Kidney (tissue), 14 donors: ENCODE measurements around the gene TTLL5. TPM values are rescaled to one million over a fixed set of nuclear protein-coding genes. Genes with fewer than 3 reads are reported as not detected.

Source experiments
- DNase-seq, 5 donors: peaks; one replicate each; pipeline ENCODE4 v3.0.0-alpha.2; 2013 to 2020
- FAIRE-seq: peaks from 2 replicates; lab custom pipeline; 2012; peaks lifted over from hg19 to GRCh38; lab: Jason Lieb, UNC
- H3K27ac ChIP-seq, 2 donors: one replicate each; pipeline ENCODE4 v1.7.0; 2013; ENCODE audit warnings: low read depth in 2 of 2, low read length in 2 of 2, inconsistent platforms in 1 of 2
- H3K27me3 ChIP-seq: one replicate; pipeline ENCODE4 v1.7.1; 2013; ENCODE audit warnings: low read length, inconsistent platforms; ENCODE audit not compliant: control insufficient read depth, insufficient read depth
- H3K36me3 ChIP-seq, 3 donors: one replicate each; pipeline versions ENCODE4 v1.7.0 to v1.7.1; 2013; ENCODE audit warnings: low read length in 3 of 3, control low read depth in 1 of 3, inconsistent platforms in 1 of 3; ENCODE audit not compliant: insufficient read depth in 3 of 3, control insufficient read depth in 2 of 3
- H3K4me1 ChIP-seq, 3 donors: one replicate each; pipeline versions ENCODE4 v1.7.0 to v1.7.1; 2013; ENCODE audit warnings: low read length in 3 of 3, inconsistent platforms in 1 of 3, low read depth in 1 of 3; ENCODE audit not compliant: control insufficient read depth in 2 of 3, insufficient read depth in 2 of 3
- H3K4me3 ChIP-seq, 3 donors: one replicate each; pipeline versions ENCODE4 v1.7.0 to v1.8.1; 2013; ENCODE audit warnings: low read length in 3 of 3, control low read depth in 1 of 3, inconsistent platforms in 1 of 3
- H3K9ac ChIP-seq, 3 donors: one replicate each; pipeline versions ENCODE4 v1.7.0 to v1.7.1; 2013; ENCODE audit warnings: low read length in 3 of 3, control low read depth in 1 of 3, inconsistent platforms in 1 of 3
- H3K9me3 ChIP-seq, 3 donors: one replicate each; pipeline versions ENCODE4 v1.7.0 to v1.7.1; 2013; ENCODE audit warnings: low read length in 3 of 3, control low read depth in 1 of 3, inconsistent platforms in 1 of 3; ENCODE audit not compliant: control insufficient read depth in 2 of 3, insufficient read depth in 1 of 3
- CTCF ChIP-seq: IDR thresholded peaks from 3 replicates; pipeline ENCODE4 v1.5.1; 2012; ENCODE audit warnings: mild to moderate bottlenecking, moderate library complexity, borderline replicate concordance; ENCODE audit not compliant: insufficient read depth; ENCODE audit errors: extremely low read depth
- intact Hi-C: fragments of 100-400 bp; cut with DNase I; formaldehyde crosslinking; loops from one replicate; pipeline ENCODE4 v1.11.1; 2022
- polyA plus RNA-seq: library from polyadenylated mRNA; stranded (reverse); fragments of 350-450 nt; fragmentation: Illumina TruSeq; extraction: RNeasy Lipid Tissue Mini Kit (QIAGEN cat#74804); gene quantifications from one replicate; pipeline ENCODE4 v1.2.3, GENCODE V29; 2014; ENCODE audit warnings: low read depth, low replicate concordance; ENCODE audit not compliant: insufficient read depth
- total RNA-seq: library from RNA; stranded (reverse); fragmentation: NEBNext Ultra II Directional; extraction: Animal tissue kit (Norgen Biotek cat#: 25700); gene quantifications from one replicate; pipeline ENCODE4 v1.2.1, GENCODE V29; 2021
- donor health status: control.
- donor health status: control.
- donor health status: control.
- donor health status: control.
- donor health status: control.
- donor health status: DM: yes; HTN: yes; CAD: no.
- donor health status: Normal renal cell carcinoma (clear cell type).

The TTLL5 gene
- total and polyA plus RNA-seq, 2 donors from 2014 or later: 16.8 to 37.2 TPM

DNA sequence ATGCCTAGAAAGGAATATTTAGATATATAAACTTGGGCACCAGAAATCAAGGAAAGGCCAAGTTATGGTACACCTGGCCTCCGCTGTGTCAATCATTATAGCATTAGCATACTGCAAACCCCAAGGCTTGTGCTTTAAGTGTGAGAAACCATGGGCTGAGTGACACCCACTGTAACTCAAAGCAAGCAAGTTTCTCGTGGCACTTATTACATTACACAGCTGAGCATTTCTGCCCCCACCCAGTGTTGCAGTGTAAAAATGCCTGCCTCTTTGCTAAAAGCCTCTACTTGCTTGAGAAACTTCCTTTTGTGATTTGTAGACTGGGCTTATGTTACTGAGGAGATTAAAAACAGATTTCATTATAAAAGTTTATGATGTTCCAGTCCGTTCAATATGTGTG lies 198.7 kb downstream of the TTLL5 start:
- FAIRE-seq (no peak), DNase-seq (no peak)
- Histone ChIP-seq H3K36me3 (no peaks in the 10 kb centered on the region), H3K27ac (no peak overlapping the region), H3K4me3 (no peak overlapping the region), H3K4me1 (no peaks in the 10 kb centered on the region), H3K9me3 (no peaks in the 10 kb centered on the region), H3K27me3 (no peaks in the 10 kb centered on the region), H3K9ac (no peak overlapping the region)
- intact Hi-C loops: no loop called here
- no peak for TF ChIP-seq CTCF

DNA sequence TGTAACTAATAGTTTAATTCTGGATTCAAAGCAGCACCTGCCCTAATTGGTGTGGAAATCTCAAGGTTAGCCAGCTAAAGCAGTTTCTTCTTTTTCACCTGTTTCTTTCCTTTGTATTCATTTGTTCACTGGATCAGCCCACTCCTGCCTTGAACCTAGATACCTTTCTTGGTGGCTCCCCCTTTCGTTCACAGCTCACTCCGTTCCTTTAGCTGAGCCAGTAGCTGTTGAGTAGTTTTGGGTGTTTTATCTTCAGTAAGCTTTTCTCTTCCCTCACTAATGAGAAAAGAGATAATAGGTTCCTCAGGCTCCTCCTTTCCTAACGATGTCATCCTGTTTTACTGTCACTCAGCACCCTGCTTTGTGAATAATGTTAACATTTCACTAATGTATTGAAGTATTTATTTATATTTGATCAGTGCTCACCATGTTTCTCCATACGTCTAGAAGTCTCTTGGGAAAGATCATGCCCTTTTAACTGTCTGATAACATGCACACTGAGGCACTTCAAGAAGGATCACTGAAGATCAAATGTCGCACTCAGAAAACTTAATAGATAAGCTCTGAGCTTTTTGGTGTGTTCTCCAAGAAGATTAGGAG lies 199.6 kb downstream of the TTLL5 start:
- Histone ChIP-seq H3K4me1 (no peaks in the 10 kb centered on the region), H3K27ac (no peak overlapping the region), H3K9ac (no peak overlapping the region), H3K9me3 (no peaks in the 10 kb centered on the region), H3K36me3 (no peaks in the 10 kb centered on the region), H3K27me3 (no peaks in the 10 kb centered on the region), H3K4me3 (no peak overlapping the region)
- TF ChIP-seq CTCF: no peak
- DNase-seq (no peak), FAIRE-seq (no peak)
- intact Hi-C loops: no loop called here

DNA sequence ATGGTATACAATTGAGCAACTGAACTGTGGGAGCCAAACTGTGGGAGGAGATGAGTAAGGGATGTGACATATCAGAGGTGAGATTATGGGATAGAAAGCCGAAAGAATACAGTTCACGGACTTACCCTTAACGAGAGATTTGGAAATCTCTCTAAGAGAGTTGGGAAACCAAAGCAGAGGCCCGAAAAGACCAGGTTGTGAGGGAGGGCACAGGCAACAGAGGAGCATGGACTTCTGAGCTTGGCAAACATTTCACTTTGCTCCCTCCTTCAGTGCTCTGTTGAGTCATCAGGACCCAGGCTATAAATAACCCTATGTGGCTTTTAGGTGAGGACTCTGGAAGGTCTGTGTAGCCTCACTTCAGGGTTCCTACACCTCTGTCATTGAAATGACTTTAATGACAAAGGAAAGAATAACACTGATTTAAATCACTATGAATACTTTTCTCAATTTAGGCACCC lies 200.1 kb downstream of the TTLL5 start:
- no peak overlapping the region for H3K4me3 ChIP-seq
- FAIRE-seq (no peak), DNase-seq (no peak)
- H3K4me1 ChIP-seq: no peaks in the 10 kb centered on the region
- H3K27ac ChIP-seq: no peak overlapping the region
- no peaks in the 10 kb centered on the region for H3K9me3 ChIP-seq
- H3K27me3 ChIP-seq: no peaks in the 10 kb centered on the region
- intact Hi-C loops: no loop called here
- no peak for TF ChIP-seq CTCF
- H3K36me3 ChIP-seq: no peaks in the 10 kb centered on the region
- no peak overlapping the region for H3K9ac ChIP-seq

GRCh38 chr14:75863221-75863620 lies 202.2 kb downstream of the TTLL5 start:
- Histone ChIP-seq H3K4me3 (no peak overlapping the region), H3K36me3 (no peaks in the 10 kb centered on the region), H3K27me3 (no peaks in the 10 kb centered on the region), H3K4me1 (peaks cover 0 to 4% (median 2%) of the 10 kb centered on the region in 3 donors), H3K27ac (no peak overlapping the region), H3K9me3 (no peaks in the 10 kb centered on the region), H3K9ac (no peak overlapping the region)
- no peak for TF ChIP-seq CTCF
- DNase-seq: no peak
- no peak for FAIRE-seq
- intact Hi-C loops: no loop called here
